ENCODE results near the gene C2CD5.

DNA sequence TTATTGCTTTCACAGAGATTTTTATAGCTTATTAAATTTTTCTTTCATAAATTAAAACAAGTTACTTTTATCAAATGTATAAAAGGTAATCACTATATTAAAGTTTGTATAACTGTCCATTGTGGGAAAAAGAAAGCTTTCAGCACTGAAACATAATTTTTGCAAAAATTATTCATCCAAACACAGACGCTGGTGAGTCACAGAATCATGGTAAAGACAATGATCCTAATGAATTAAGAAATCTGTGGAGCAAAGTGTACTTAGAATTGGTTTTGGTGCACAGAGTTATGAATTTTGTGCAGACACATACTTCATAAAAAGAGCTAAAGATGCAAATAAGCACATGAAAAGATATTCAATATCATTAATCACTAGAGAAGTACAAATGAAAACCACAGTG lies 31.7 kb upstream of the C2CD5 start:
- no peak for TF ChIP-seq CTCF (IDR thresholded peaks at IDR 0.05)
- no peak for TF ChIP-seq POLR2A (IDR thresholded peaks at IDR 0.05)

Measured in esophagus squamous epithelium (tissue), 4 donors.